ENCODE results near the gene DNA2.

Gene DNA2

GRCh38 chr10:68440898-68441297, 30.9 kb downstream of the DNA2 start:
- H3K4me1 ChIP-seq (ENCODE audit: control insufficient read depth in 1 of 2, insufficient read depth in 2 of 2, low read length in 2 of 2): no peaks in the 10 kb centered on the region
- H3K4me3 ChIP-seq (ENCODE audit: low read depth in 1 of 2, low read length in 2 of 2): no peak overlapping the region
- H3K27me3 ChIP-seq (ENCODE audit: low read depth, low read length): no peaks in the 10 kb centered on the region
- H3K36me3 ChIP-seq (ENCODE audit: control insufficient read depth in 1 of 2, insufficient read depth in 2 of 2, low read length in 2 of 2): peaks cover 0 to 6% of the 10 kb centered on the region in 2 donors
- H3K27ac ChIP-seq (ENCODE audit: low read length): no peak overlapping the region
- H3K9me3 ChIP-seq (ENCODE audit: control insufficient read depth in 1 of 2, low read length in 2 of 2): no peaks in the 10 kb centered on the region

DNA sequence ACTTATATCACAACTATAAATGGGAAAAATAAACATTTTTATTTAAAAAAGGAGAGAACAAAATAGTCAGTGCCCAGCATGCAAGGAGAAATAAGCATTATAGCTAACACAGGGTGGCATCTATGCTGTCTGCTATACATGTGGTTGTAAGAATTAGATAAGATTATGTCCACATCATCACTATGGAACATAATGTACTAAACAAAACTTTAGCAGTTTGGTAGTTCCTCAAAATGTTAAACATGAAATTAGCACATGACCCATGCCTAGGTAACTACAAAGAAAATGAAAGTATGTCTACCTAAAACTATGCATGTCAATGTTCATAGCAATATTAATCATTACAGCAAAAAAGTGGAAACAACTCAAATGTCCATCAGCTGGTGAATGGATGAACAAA, 36.0 kb downstream of the DNA2 start:
- no peaks in the 10 kb centered on the region for H3K4me1 ChIP-seq (ENCODE audit: control insufficient read depth in 1 of 2, insufficient read depth in 2 of 2, low read length in 2 of 2)
- no peaks in the 10 kb centered on the region for H3K9me3 ChIP-seq (ENCODE audit: control insufficient read depth in 1 of 2, low read length in 2 of 2)
- no peak overlapping the region for H3K27ac ChIP-seq (ENCODE audit: low read length)
- H3K27me3 ChIP-seq (ENCODE audit: low read depth, low read length): no peaks in the 10 kb centered on the region
- H3K4me3 ChIP-seq (ENCODE audit: low read depth in 1 of 2, low read length in 2 of 2): no peak overlapping the region
- H3K36me3 ChIP-seq (ENCODE audit: control insufficient read depth in 1 of 2, insufficient read depth in 2 of 2, low read length in 2 of 2): peaks cover 0 to 6% of the 10 kb centered on the region in 2 donors

DNA sequence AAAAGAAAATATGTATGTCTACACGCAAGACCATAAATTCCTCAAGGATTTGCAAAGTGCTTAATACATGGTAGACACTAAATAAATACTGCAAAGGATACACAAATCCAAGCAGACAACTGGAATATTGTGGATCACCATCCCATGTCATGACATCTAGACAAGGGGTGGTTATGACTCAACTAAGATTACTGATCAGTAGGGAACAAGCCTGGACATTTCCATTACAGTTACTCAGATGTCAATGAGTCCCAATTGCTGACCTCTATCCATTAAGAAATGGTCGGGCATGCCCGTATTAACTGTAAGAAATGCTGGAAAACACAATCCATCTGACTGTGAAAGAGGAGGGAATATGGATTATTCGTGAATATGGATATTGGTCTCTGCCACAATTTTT, 37.1 kb downstream of the DNA2 start:
- Histone ChIP-seq H3K36me3 (ENCODE audit: control insufficient read depth in 1 of 2, insufficient read depth in 2 of 2, low read length in 2 of 2) (peaks cover 0 to 6% of the 10 kb centered on the region in 2 donors), H3K27me3 (ENCODE audit: low read depth, low read length) (no peaks in the 10 kb centered on the region), H3K4me3 (ENCODE audit: low read depth in 1 of 2, low read length in 2 of 2) (no peak overlapping the region), H3K27ac (ENCODE audit: low read length) (no peak overlapping the region), H3K4me1 (ENCODE audit: control insufficient read depth in 1 of 2, insufficient read depth in 2 of 2, low read length in 2 of 2) (no peaks in the 10 kb centered on the region), H3K9me3 (ENCODE audit: control insufficient read depth in 1 of 2, low read length in 2 of 2) (no peaks in the 10 kb centered on the region)

GRCh38 chr10:68428396-68429104, 43.2 kb downstream of the DNA2 start:
- H3K4me1 ChIP-seq (ENCODE audit: control insufficient read depth in 1 of 2, insufficient read depth in 2 of 2, low read length in 2 of 2): no peaks in the 10 kb centered on the region
- H3K27me3 ChIP-seq (ENCODE audit: low read depth, low read length): no peaks in the 10 kb centered on the region
- H3K27ac ChIP-seq (ENCODE audit: low read length): no peak overlapping the region
- H3K36me3 ChIP-seq (ENCODE audit: control insufficient read depth in 1 of 2, insufficient read depth in 2 of 2, low read length in 2 of 2): peaks cover 0 to 6% of the 10 kb centered on the region in 2 donors
- H3K4me3 ChIP-seq (ENCODE audit: low read depth in 1 of 2, low read length in 2 of 2): no peak overlapping the region
- no peaks in the 10 kb centered on the region for H3K9me3 ChIP-seq (ENCODE audit: control insufficient read depth in 1 of 2, low read length in 2 of 2)

DNA sequence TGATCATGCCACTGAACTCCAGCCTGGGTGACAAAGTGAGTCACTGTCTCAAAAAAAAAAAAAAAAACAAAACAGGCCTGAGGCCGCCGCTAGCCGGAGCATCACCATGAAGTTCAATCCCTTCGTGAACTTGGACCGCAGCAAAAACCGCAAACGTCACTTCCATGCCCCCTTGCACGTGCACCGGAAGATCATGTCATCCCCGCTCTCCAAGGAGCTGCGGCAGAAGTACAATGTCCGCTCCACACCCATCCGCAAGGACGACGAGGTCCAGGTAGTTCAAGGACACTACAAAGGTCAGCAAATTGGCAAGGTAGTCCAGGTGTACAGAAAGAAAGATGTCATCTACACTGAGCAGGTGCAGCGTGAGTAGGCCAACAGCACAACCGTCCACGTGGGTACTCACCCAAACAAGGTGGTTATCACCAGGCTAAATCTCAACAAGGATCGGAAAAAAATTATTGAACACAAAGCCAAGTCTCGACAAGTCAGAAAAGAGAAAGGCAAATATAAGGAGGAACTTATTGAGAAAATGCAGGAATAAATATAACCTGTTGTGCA, 47.2 kb downstream of the DNA2 start:
- Histone ChIP-seq H3K36me3 (ENCODE audit: control insufficient read depth in 1 of 2, insufficient read depth in 2 of 2, low read length in 2 of 2) (peaks cover 0 to 6% of the 10 kb centered on the region in 2 donors), H3K4me3 (ENCODE audit: low read depth in 1 of 2, low read length in 2 of 2) (no peak overlapping the region), H3K27me3 (ENCODE audit: low read depth, low read length) (no peaks in the 10 kb centered on the region), H3K9me3 (ENCODE audit: control insufficient read depth in 1 of 2, low read length in 2 of 2) (no peaks in the 10 kb centered on the region), H3K27ac (ENCODE audit: low read length) (no peak overlapping the region), H3K4me1 (ENCODE audit: control insufficient read depth in 1 of 2, insufficient read depth in 2 of 2, low read length in 2 of 2) (no peaks in the 10 kb centered on the region)

GRCh38 chr10:68423522-68423921, 48.3 kb downstream of the DNA2 start:
- H3K36me3 ChIP-seq (ENCODE audit: control insufficient read depth in 1 of 2, insufficient read depth in 2 of 2, low read length in 2 of 2): peaks cover 0 to 6% of the 10 kb centered on the region in 2 donors
- no peaks in the 10 kb centered on the region for H3K9me3 ChIP-seq (ENCODE audit: control insufficient read depth in 1 of 2, low read length in 2 of 2)
- H3K4me3 ChIP-seq (ENCODE audit: low read depth in 1 of 2, low read length in 2 of 2): no peak overlapping the region
- H3K4me1 ChIP-seq (ENCODE audit: control insufficient read depth in 1 of 2, insufficient read depth in 2 of 2, low read length in 2 of 2): no peaks in the 10 kb centered on the region
- H3K27ac ChIP-seq (ENCODE audit: low read length): no peak overlapping the region
- H3K27me3 ChIP-seq (ENCODE audit: low read depth, low read length): no peaks in the 10 kb centered on the region

GRCh38 chr10:68419376-68419775, 52.4 kb downstream of the DNA2 start:
- Histone ChIP-seq H3K36me3 (ENCODE audit: control insufficient read depth in 1 of 2, insufficient read depth in 2 of 2, low read length in 2 of 2) (peaks cover 0 to 2% of the 10 kb centered on the region in 2 donors), H3K4me1 (ENCODE audit: control insufficient read depth in 1 of 2, insufficient read depth in 2 of 2, low read length in 2 of 2) (no peaks in the 10 kb centered on the region), H3K27me3 (ENCODE audit: low read depth, low read length) (no peaks in the 10 kb centered on the region), H3K27ac (ENCODE audit: low read length) (no peak overlapping the region), H3K9me3 (ENCODE audit: control insufficient read depth in 1 of 2, low read length in 2 of 2) (no peaks in the 10 kb centered on the region), H3K4me3 (ENCODE audit: low read depth in 1 of 2, low read length in 2 of 2) (no peak overlapping the region)

GRCh38 chr10:68408898-68409518, 62.8 kb downstream of the DNA2 start:
- Histone ChIP-seq H3K9me3 (ENCODE audit: control insufficient read depth in 1 of 2, low read length in 2 of 2) (no peaks in the 10 kb centered on the region), H3K36me3 (ENCODE audit: control insufficient read depth in 1 of 2, insufficient read depth in 2 of 2, low read length in 2 of 2) (no peaks in the 10 kb centered on the region), H3K27ac (ENCODE audit: low read length) (no peak overlapping the region)

DNA sequence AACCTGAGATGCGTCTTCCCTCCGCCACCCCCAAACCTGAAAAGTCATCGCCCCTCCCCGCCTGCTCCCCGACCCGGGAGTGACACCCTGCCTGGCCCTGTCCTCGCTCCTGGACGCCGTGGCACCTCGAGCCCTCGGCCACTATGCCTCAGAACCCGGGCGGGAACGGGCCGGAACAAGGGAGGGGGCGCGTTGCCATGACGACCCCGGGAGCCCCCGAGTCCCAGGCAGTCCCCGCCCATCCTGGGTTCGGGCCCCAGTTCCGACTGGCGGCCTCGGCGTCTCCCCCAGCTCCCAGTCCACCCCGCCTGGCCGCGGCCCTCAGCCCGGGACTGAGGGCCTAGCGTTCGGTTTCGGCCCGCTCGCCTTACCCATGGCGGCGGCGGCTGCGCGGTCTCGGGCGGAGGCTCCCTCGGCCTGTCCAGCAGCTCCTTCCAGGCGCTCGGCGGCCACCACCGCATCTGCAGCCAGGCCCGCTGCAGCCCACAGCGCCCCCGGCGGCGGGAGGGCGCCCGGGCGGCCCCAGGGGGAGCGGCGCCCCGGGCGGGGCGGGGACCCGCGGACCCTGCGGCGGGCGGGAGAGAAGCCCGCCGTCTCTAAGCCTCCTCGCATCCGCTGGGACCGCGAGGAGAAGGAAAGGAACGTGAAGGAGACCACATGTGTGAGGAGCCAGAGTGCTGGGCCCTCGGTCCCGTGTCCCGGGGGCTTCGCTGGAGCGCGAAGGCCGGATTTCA, 64.8 kb downstream of the DNA2 start, which contains the start of gene RUFY2:
Gene RUFY2 (minus strand): TSS at position 463 of the 734 bp plus-strand sequence. CDS start 88 bp downstream, at position 375.
- Histone ChIP-seq H3K4me3 (ENCODE audit: low read depth in 1 of 2, low read length in 2 of 2) (peak within 1 kb of the TSS; percentile 77 to 91), H3K4me1 (ENCODE audit: control insufficient read depth in 1 of 2, insufficient read depth in 2 of 2, low read length in 2 of 2) (no peaks in the 10 kb centered on the region), H3K27me3 (ENCODE audit: low read depth, low read length) (no peaks in the 10 kb centered on the region), H3K36me3 (ENCODE audit: control insufficient read depth in 1 of 2, insufficient read depth in 2 of 2, low read length in 2 of 2) (no peaks in the 10 kb centered on the region), H3K27ac (ENCODE audit: low read length) (peak within 1 kb of the TSS; percentile 87), H3K9me3 (ENCODE audit: control insufficient read depth in 1 of 2, low read length in 2 of 2) (no peaks in the 10 kb centered on the region)

More at GRCh38 chr10:68408898-68409518, 62.8 kb downstream of the DNA2 start:
- Histone ChIP-seq H3K4me3 (ENCODE audit: low read depth in 1 of 2, low read length in 2 of 2) (no peak overlapping the region), H3K27me3 (ENCODE audit: low read depth, low read length) (no peaks in the 10 kb centered on the region), H3K4me1 (ENCODE audit: control insufficient read depth in 1 of 2, insufficient read depth in 2 of 2, low read length in 2 of 2) (no peaks in the 10 kb centered on the region)

DNA sequence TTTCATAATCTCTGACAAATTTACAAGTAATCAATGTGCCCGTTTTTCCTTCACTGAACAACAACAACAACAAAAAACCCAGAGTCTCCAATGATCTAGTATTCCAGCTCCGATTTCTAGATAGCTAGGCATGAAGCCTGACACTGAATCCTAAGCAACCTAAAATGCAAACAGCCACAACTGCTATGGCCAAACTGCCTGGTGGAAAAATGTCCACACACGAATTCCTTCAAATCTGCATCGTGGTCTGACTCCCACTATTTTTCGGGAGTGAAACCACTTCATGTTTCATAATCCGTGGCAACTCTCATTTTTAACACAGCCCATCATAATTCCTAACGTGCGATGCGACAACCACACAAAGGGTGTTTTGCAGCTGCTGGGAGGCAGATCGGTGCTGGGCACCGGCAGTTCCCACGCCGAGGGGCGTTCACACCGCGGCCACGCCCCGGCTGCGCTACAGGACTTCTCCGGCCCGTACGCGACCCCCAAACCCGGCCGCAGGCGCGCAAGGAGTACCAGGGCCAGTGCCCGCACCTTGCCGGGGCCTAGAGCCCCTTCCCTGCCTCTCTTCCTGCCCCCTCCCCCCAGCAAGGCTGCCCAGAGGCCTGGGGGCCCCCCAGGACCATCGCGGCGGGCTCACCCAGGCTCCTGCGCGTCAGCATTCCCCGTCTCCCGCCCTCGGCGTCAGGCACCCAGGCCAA, 65.5 kb downstream of the DNA2 start:
- H3K27me3 ChIP-seq (ENCODE audit: low read depth, low read length): no peaks in the 10 kb centered on the region
- peak overlapping the region; percentile 77 to 91 for H3K4me3 ChIP-seq (ENCODE audit: low read depth in 1 of 2, low read length in 2 of 2)
- peak overlapping the region; percentile 75 for H3K27ac ChIP-seq (ENCODE audit: low read length)
- H3K9me3 ChIP-seq (ENCODE audit: control insufficient read depth in 1 of 2, low read length in 2 of 2): no peaks in the 10 kb centered on the region
- peaks cover 0 to 6% of the 10 kb centered on the region in 2 donors for H3K36me3 ChIP-seq (ENCODE audit: control insufficient read depth in 1 of 2, insufficient read depth in 2 of 2, low read length in 2 of 2)
- H3K4me1 ChIP-seq (ENCODE audit: control insufficient read depth in 1 of 2, insufficient read depth in 2 of 2, low read length in 2 of 2): no peaks in the 10 kb centered on the region
